OCI-LY7 (cell line): ENCODE results near the gene RAX2. TPM values are rescaled to one million over a fixed set of nuclear protein-coding genes. Genes with fewer than 3 reads are reported as not detected.

Experiments used
- BruUV-seq: library from RNA; stranded (reverse); fragments of 400-500 nt; replicated peaks from 2 replicates; lab custom pipeline; 2021; lab: Mats Ljungman, UMichigan
- CTCF ChIA-PET: fragments of 300-600 bp; sonication (Branson Sonifier 250); formaldehyde crosslinking; loops from one replicate; lab custom pipeline; 2022; ENCODE audit warnings: antibody characterized with exemption; ENCODE audit not compliant: unreplicated experiment; lab: Charles Lee
- POLR2A ChIA-PET: fragments of 300-600 bp; sonication (Branson Sonifier 250); formaldehyde crosslinking; loops from one replicate; lab custom pipeline; 2022; ENCODE audit warnings: antibody characterized with exemption; lab: Charles Lee
- DNase-seq: peaks from one replicate; pipeline ENCODE4 v3.0.0-alpha.2; 2015; ENCODE audit warnings: low spot score
- H2AFZ ChIP-seq: fragments of 200-600 bp; sonication (generic), shearing (Covaris generic); 2 replicates; pipeline ENCODE4 v1.6.1; 2014; ENCODE audit warnings: mild to moderate bottlenecking, antibody characterized with exemption, low read length, moderate library complexity
- H3K27ac ChIP-seq: fragments of 200-600 bp; sonication (generic); 2 replicates; pipeline ENCODE4 v1.5.1; 2014; ENCODE audit warnings: mixed run types, low read depth, mild to moderate bottlenecking, moderate library complexity, low read length, inconsistent platforms; ENCODE audit not compliant: poor library complexity, severe bottlenecking
- H3K36me3 ChIP-seq: fragments of 200-600 bp; sonication (generic); 2 replicates; pipeline ENCODE4 v1.6.1; 2014; ENCODE audit warnings: mild to moderate bottlenecking, antibody characterized with exemption, low read length, moderate library complexity, mixed read lengths; ENCODE audit not compliant: insufficient read depth
- H3K4me1 ChIP-seq: fragments of 200-600 bp; sonication (generic); 2 replicates; pipeline ENCODE4 v1.5.1; 2014; ENCODE audit warnings: mild to moderate bottlenecking, low read length; ENCODE audit not compliant: insufficient read depth, poor library complexity, severe bottlenecking
- H3K4me2 ChIP-seq: fragments of 200-600 bp; sonication (generic); 2 replicates; pipeline ENCODE4 v1.6.1; 2014; ENCODE audit warnings: mild to moderate bottlenecking, low read length
- H3K4me3 ChIP-seq: fragments of 200-600 bp; sonication (generic); 2 replicates; pipeline ENCODE4 v1.5.1; 2014; ENCODE audit warnings: mild to moderate bottlenecking, low read depth, low read length; ENCODE audit not compliant: poor library complexity, severe bottlenecking
- H3K79me2 ChIP-seq: fragments of 200-600 bp; sonication (generic); 2 replicates; pipeline ENCODE4 v1.6.1; 2016; ENCODE audit warnings: low read depth, mild to moderate bottlenecking, low read length, moderate library complexity, mixed read lengths; ENCODE audit not compliant: insufficient read depth
- H3K9me2 ChIP-seq: fragments of 200-600 bp; sonication (generic); 2 replicates; pipeline ENCODE4 v1.6.1; 2016; ENCODE audit warnings: mild to moderate bottlenecking, low read length, mixed read lengths; ENCODE audit not compliant: insufficient read depth
- H3K9me3 ChIP-seq: fragments of 200-600 bp; sonication (generic); 2 replicates; pipeline ENCODE4 v1.6.1; 2014; ENCODE audit warnings: mild to moderate bottlenecking, mixed run types, low read length, mixed read lengths
- H4K20me1 ChIP-seq: fragments of 200-600 bp; sonication (generic); 2 replicates; pipeline ENCODE4 v1.6.1; 2014; ENCODE audit warnings: mild to moderate bottlenecking, antibody characterized with exemption, low read length, moderate library complexity, mixed read lengths; ENCODE audit not compliant: insufficient read depth
- CTCF ChIP-seq: fragments of 200-600 bp; sonication (generic); conservative IDR thresholded peaks from 2 replicates; pipeline ENCODE4 v1.5.1; 2014; ENCODE audit warnings: mild to moderate bottlenecking, antibody characterized with exemption, low read length, moderate library complexity, mixed read lengths
- EZH2phosphoT487 ChIP-seq: fragments of 200-600 bp; sonication (generic); IDR thresholded peaks from 2 replicates; pipeline ENCODE4 v1.6.1; 2018; ENCODE audit warnings: low read depth, borderline replicate concordance, mild to moderate bottlenecking, mixed run types, antibody characterized with exemption, low read length, moderate library complexity, mixed read lengths
- intact Hi-C: fragments of 100-400 bp; cut with micrococcal nuclease; formaldehyde crosslinking; loops from one replicate; pipeline ENCODE4 v1.10.0; 2022; ENCODE audit not compliant: unreplicated experiment
- total RNA-seq, 2 experiments: library from RNA; depleted of rRNA in 1 of 2; stranded (reverse); fragments of >200 nt in 1 of 2; shearing (Covaris generic) in 1 of 2; gene quantifications; 2 replicates each; pipeline ENCODE4 v1.2.3, GENCODE V29; 2014 to 2022

The RAX2 gene
- total RNA-seq, 2 experiments from 2014 or later: not detected

GRCh38 chr19:3807574-3808354, 35.7 kb upstream of the RAX2 start:
- intact Hi-C loops: no loop called here
- DNase-seq: no peak
- POLR2A ChIA-PET: no interaction called here
- Histone ChIP-seq H3K4me2 (no peak overlapping the region), H3K27ac (no peak overlapping the region), H3K4me3 (no peak overlapping the region), H3K9me2 (no peaks in the 10 kb centered on the region), H3K79me2 (no peaks in the 10 kb centered on the region), H2AFZ (no peak overlapping the region), H3K36me3 (no peaks in the 10 kb centered on the region), H3K9me3 (no peaks in the 10 kb centered on the region), H3K4me1 (peaks cover 21% of the 10 kb centered on the region), H4K20me1 (no peaks in the 10 kb centered on the region)
- TF ChIP-seq EZH2phosphoT487 (no peak), CTCF (no peak)
- BruUV-seq: no TSS peak
- CTCF ChIA-PET: no interaction called here

GRCh38 chr19:3807131-3807480, 35.1 kb upstream of the RAX2 start:
- H3K36me3 ChIP-seq: no peaks in the 10 kb centered on the region
- POLR2A ChIA-PET: no interaction called here
- H3K9me2 ChIP-seq: no peaks in the 10 kb centered on the region
- intact Hi-C loops: no loop called here
- BruUV-seq: no TSS peak
- no peaks in the 10 kb centered on the region for H4K20me1 ChIP-seq
- peaks cover 14% of the 10 kb centered on the region for H3K4me1 ChIP-seq
- H3K9me3 ChIP-seq: no peaks in the 10 kb centered on the region
- CTCF ChIA-PET: no interaction called here
- H3K27ac ChIP-seq: no peak overlapping the region
- H3K4me2 ChIP-seq: no peak overlapping the region
- no peaks in the 10 kb centered on the region for H3K79me2 ChIP-seq
- TF ChIP-seq CTCF (no peak), EZH2phosphoT487 (no peak)
- no peak overlapping the region for H3K4me3 ChIP-seq
- DNase-seq: no peak
- H2AFZ ChIP-seq: no peak overlapping the region

GRCh38 chr19:3805859-3806258, 33.8 kb upstream of the RAX2 start:
- no peaks in the 10 kb centered on the region for H4K20me1 ChIP-seq
- intact Hi-C loops: no loop called here
- no peaks in the 10 kb centered on the region for H3K36me3 ChIP-seq
- H3K79me2 ChIP-seq: no peaks in the 10 kb centered on the region
- H2AFZ ChIP-seq: no peak overlapping the region
- no peak overlapping the region for H3K4me3 ChIP-seq
- TF ChIP-seq EZH2phosphoT487 (no peak), CTCF (no peak)
- POLR2A ChIA-PET: no interaction called here
- no peaks in the 10 kb centered on the region for H3K9me2 ChIP-seq
- BruUV-seq: no TSS peak
- CTCF ChIA-PET: no interaction called here
- peaks cover 11% of the 10 kb centered on the region for H3K4me1 ChIP-seq
- no peak for DNase-seq
- no peak overlapping the region for H3K27ac ChIP-seq
- no peak overlapping the region for H3K4me2 ChIP-seq
- H3K9me3 ChIP-seq: no peaks in the 10 kb centered on the region
